Epithelial cell of proximal tubule (primary cell): ENCODE results near the gene IFT20. TPM values are rescaled to one million over a fixed set of nuclear protein-coding genes. Genes with fewer than 3 reads are reported as not detected.

ENCODE experiments used
- DNase-seq: peaks from one replicate; pipeline ENCODE4 v3.0.0-alpha.2; 2011; ENCODE audit warnings: low read depth
- H3K4me3 ChIP-seq: 2 replicates; pipeline ENCODE4 v1.5.1; 2011; ENCODE audit warnings: low read depth, mild to moderate bottlenecking, low read length
- CTCF ChIP-seq: conservative IDR thresholded peaks from 2 replicates; pipeline ENCODE4 v1.5.1; 2012; ENCODE audit warnings: low read depth, mild to moderate bottlenecking, low read length
- total RNA-seq: library from RNA; depleted of rRNA; stranded (reverse); fragments of >200 nt; gene quantifications from 2 replicates; pipeline ENCODE4 v1.2.3, GENCODE V29; 2015

The IFT20 gene
- total RNA-seq, 1 donor from 2014 or later: 32.9 TPM

DNA sequence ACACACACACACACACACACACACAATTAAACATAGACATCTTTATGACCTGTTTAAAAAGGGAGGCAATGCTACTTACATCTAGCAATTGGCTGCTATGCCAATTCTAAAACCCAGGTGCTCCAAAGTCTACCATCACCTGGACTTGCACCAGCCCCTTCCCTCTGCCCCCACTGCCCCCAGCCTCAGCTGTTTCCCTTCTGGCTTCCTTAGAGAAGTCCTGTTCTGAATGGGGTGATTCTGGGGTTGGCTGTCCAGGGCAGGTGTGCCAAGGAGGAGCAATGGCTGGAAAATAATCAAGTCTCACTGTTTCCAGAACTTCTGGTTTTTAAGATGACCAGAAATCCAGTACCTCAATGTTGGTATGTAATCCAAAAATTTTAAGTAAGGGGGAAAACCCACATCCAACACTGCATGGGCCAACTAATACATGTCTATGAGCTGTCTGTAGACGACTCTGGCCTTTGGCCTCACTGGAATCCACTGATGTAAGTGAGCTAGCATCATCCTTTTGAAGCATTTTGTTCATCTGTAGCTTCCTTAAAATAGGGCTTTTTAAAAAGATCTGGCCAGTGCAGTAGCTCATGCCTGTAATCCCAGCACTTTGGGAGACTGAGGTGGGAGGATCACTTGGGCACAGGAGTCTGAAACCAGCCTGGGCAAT lies 2.1 kb downstream of the IFT20 start:
- no peak for DNase-seq
- no peak for TF ChIP-seq CTCF
- H3K4me3 ChIP-seq: no peak overlapping the region

DNA sequence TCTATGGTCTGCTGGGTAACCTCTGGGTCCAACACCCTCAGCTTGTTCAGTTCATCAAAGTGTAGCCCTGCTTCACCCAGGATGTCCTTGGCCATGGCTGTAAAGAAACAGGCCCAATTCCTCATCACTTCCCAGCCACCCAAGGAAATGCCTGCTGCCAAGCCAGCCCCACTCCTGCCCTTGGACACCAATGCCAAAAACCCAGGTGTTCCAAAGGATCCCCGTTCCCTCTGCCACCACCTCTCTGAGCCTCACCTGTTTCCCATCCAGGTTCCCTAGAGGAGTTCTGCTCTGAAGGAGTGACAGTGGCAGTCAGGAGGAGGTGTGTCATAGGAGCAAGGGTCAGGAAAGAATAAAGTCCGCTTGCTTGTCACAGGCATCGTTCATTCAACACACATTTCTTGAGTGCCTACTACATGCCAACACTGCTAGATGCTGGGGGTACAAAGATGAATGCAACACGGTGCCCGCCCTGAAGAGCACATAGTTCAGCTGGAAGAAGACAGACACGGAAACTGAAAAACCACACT lies 3.3 kb downstream of the IFT20 start:
- TF ChIP-seq CTCF: no peak

GRCh38 chr17:28330671-28331070 lies 4.6 kb downstream of the IFT20 start:
- no peak for TF ChIP-seq CTCF

More for the DNA sequence above, 3.3 kb downstream of the IFT20 start:
- no peak for DNase-seq
- H3K4me3 ChIP-seq: no peak overlapping the region

GRCh38 chr17:28328325-28328724 lies 6.9 kb downstream of the IFT20 start:
- DNase-seq: no peak
- H3K4me3 ChIP-seq: no peak overlapping the region
- TF ChIP-seq CTCF: no peak

More at GRCh38 chr17:28330671-28331070, 4.6 kb downstream of the IFT20 start:
- DNase-seq: no peak
- no peak overlapping the region for H3K4me3 ChIP-seq

GRCh38 chr17:28327709-28328108 lies 7.6 kb downstream of the IFT20 start:
- peak; percentile 36 for TF ChIP-seq CTCF
- DNase-seq: no peak
- no peak overlapping the region for H3K4me3 ChIP-seq

GRCh38 chr17:28327031-28327607 lies 8.2 kb downstream of the IFT20 start:
- DNase-seq: no peak
- TF ChIP-seq CTCF: no peak
- no peak overlapping the region for H3K4me3 ChIP-seq

- no peak overlapping the region for H3K4me3 ChIP-seq
- TF ChIP-seq CTCF: no peak
- no peak for DNase-seq
Measured at GRCh38 chr17:28326114-28326513, 9.2 kb downstream of the IFT20 start.
